GM23338 (cell line): ENCODE data around the gene SEMA4A. TPM values are rescaled to one million over a fixed set of nuclear protein-coding genes. Genes with fewer than 3 reads are reported as not detected.

Experiments used
- ATAC-seq: fragments of 200-7000 bp; cut with Tn5 transposase; 3 replicates; pipeline ENCODE4 v1.9.1; 2020
- DNase-seq: peaks from one replicate; pipeline ENCODE4 v3.0.0-alpha.2; 2015; ENCODE audit warnings: low spot score
- H2AFZ ChIP-seq: fragments of 200-600 bp; sonication (generic); 2 replicates; pipeline ENCODE4 v1.8.0; 2016; ENCODE audit warnings: antibody characterized with exemption, mild to moderate bottlenecking, moderate library complexity
- H3F3A ChIP-seq: fragments of 200-600 bp; sonication (generic); replicated peaks from 2 replicates; pipeline ENCODE4 v1.8.0; 2017; ENCODE audit warnings: antibody characterized with exemption, mixed run types, low read depth
- H3K27ac ChIP-seq: fragments of 200-600 bp; sonication (generic); 2 replicates; pipeline ENCODE4 v1.6.1; 2016; ENCODE audit warnings: low read depth
- H3K27me3 ChIP-seq: fragments of 200-600 bp; sonication (generic); 2 replicates; pipeline ENCODE4 v1.8.0; 2016; ENCODE audit warnings: mild to moderate bottlenecking, mixed run types, moderate library complexity; ENCODE audit not compliant: insufficient read depth
- H3K36me3 ChIP-seq: fragments of 200-600 bp; sonication (generic); 2 replicates; pipeline ENCODE4 v1.8.0; 2016; ENCODE audit warnings: mild to moderate bottlenecking; ENCODE audit not compliant: insufficient read depth
- H3K4me1 ChIP-seq: fragments of 200-600 bp; sonication (generic); 2 replicates; pipeline ENCODE4 v1.8.0; 2016; ENCODE audit warnings: mild to moderate bottlenecking, moderate library complexity; ENCODE audit not compliant: insufficient read depth
- H3K4me2 ChIP-seq: fragments of 200-600 bp; sonication (generic); 2 replicates; pipeline ENCODE4 v1.7.1; 2017; ENCODE audit warnings: mixed run types
- H3K4me3 ChIP-seq: fragments of 200-600 bp; sonication (generic); 2 replicates; pipeline ENCODE4 v1.6.1; 2016; ENCODE audit warnings: mixed run types
- H3K79me2 ChIP-seq: fragments of 200-600 bp; sonication (generic); replicated peaks from 2 replicates; pipeline ENCODE4 v1.8.0; 2017; ENCODE audit warnings: mild to moderate bottlenecking; ENCODE audit not compliant: insufficient read depth
- H3K9me2 ChIP-seq: fragments of 200-600 bp; sonication (generic); 2 replicates; pipeline ENCODE4 v1.8.0; 2017; ENCODE audit not compliant: insufficient read depth
- H4K20me1 ChIP-seq: fragments of 200-600 bp; sonication (generic); replicated peaks from 2 replicates; pipeline ENCODE4 v1.8.0; 2017; ENCODE audit warnings: mild to moderate bottlenecking; ENCODE audit not compliant: insufficient read depth
- H3K27ac Mint-ChIP-seq: 2 replicates; pipeline ENCODE4 v1.8.0; 2020; ENCODE audit warnings: inconsistent platforms, mild to moderate bottlenecking, moderate library complexity, mixed read lengths
- H3K27me3 Mint-ChIP-seq: 3 replicates; pipeline ENCODE4 v1.8.0; 2022; ENCODE audit warnings: low read depth, mild to moderate bottlenecking, moderate library complexity, mixed read lengths, inconsistent platforms; ENCODE audit not compliant: insufficient read depth, poor library complexity
- H3K36me3 Mint-ChIP-seq: 3 replicates; pipeline ENCODE4 v1.8.0; 2021; ENCODE audit warnings: low read depth, mild to moderate bottlenecking, inconsistent platforms, moderate library complexity, mixed read lengths
- H3K4me1 Mint-ChIP-seq: 3 replicates; pipeline ENCODE4 v1.8.0; 2020; ENCODE audit warnings: mild to moderate bottlenecking, inconsistent platforms, mixed read lengths
- H3K4me3 Mint-ChIP-seq: 3 replicates; pipeline ENCODE4 v1.8.0; 2021; ENCODE audit warnings: moderate library complexity, mild to moderate bottlenecking, inconsistent platforms, mixed read lengths
- H3K9me3 Mint-ChIP-seq: 3 replicates; pipeline ENCODE4 v1.8.0; 2020; ENCODE audit warnings: moderate library complexity, mild to moderate bottlenecking, inconsistent platforms, mixed read lengths
- CREB1 ChIP-seq: fragments of 250-450 bp; sonication (Bioruptor Pico); IDR thresholded peaks from 2 replicates; pipeline ENCODE4 v1.5.0; 2020; ENCODE audit warnings: low read depth, mild to moderate bottlenecking, moderate library complexity
- ETS1 ChIP-seq: IDR thresholded peaks from 2 replicates; pipeline ENCODE4 v1.6.1; 2016; ENCODE audit warnings: antibody characterized with exemption
- EZH2 ChIP-seq: fragments of 200-600 bp; sonication (generic); IDR thresholded peaks from one replicate; pipeline ENCODE4 v1.8.0; 2017; ENCODE audit warnings: antibody characterized with exemption, mild to moderate bottlenecking, low read depth; ENCODE audit not compliant: unreplicated experiment
- EZH2phosphoT487 ChIP-seq: fragments of 200-600 bp; sonication (generic); IDR thresholded peaks from one replicate; pipeline ENCODE4 v1.8.1; 2018; ENCODE audit warnings: antibody characterized with exemption; ENCODE audit not compliant: unreplicated experiment
- JUNB ChIP-seq: IDR thresholded peaks from one replicate; pipeline ENCODE4 v1.6.1; 2016; ENCODE audit warnings: antibody characterized with exemption; ENCODE audit not compliant: unreplicated experiment
- NANOG ChIP-seq: IDR thresholded peaks from 2 replicates; pipeline ENCODE4 v1.6.1; 2016; ENCODE audit warnings: antibody characterized with exemption, borderline replicate concordance
- POLR2AphosphoS5 ChIP-seq: IDR thresholded peaks from 2 replicates; pipeline ENCODE4 v1.6.1; 2016; ENCODE audit warnings: antibody characterized with exemption, low read depth
- STAT1 ChIP-seq: IDR thresholded peaks from one replicate; pipeline ENCODE4 v1.6.1; 2016; ENCODE audit warnings: antibody characterized with exemption; ENCODE audit not compliant: unreplicated experiment
- ZNF114 ChIP-seq: fragments of 250-450 bp; sonication (Bioruptor Pico); IDR thresholded peaks from 2 replicates; pipeline ENCODE4 v1.5.0; 2020; ENCODE audit warnings: mild to moderate bottlenecking, moderate library complexity
- ZNF331 ChIP-seq: fragments of 250-450 bp; sonication (Bioruptor Pico); IDR thresholded peaks from 2 replicates; pipeline ENCODE4 v1.5.0; 2020; ENCODE audit warnings: low read depth, mild to moderate bottlenecking, moderate library complexity
- polyA plus RNA-seq: library from polyadenylated mRNA; unstranded; fragments of >200 nt; fragmentation: Nextera tagmentation; extraction: Ambion mirVana; gene quantifications from 2 replicates; pipeline ENCODE4 v1.2.1, GENCODE V29; 2016
- total RNA-seq: library from RNA; depleted of rRNA; stranded (reverse); fragments of >200 nt; shearing (Covaris generic); gene quantifications from 2 replicates; pipeline ENCODE4 v1.2.3, GENCODE V29; 2014
- TF ChIP-seq, protein P1 (sequence below), 2 experiments: fragments of 200-600 bp in 1 of 2; sonication (generic) in 1 of 2; conservative IDR thresholded peaks; 2 replicates each; pipeline versions ENCODE4 v1.5.1 to v1.6.1; 2016 to 2017; ENCODE audit warnings: antibody characterized with exemption in 2 of 2, low read depth in 2 of 2, mild to moderate bottlenecking in 2 of 2, moderate library complexity in 1 of 2

The SEMA4A gene
- total and polyA plus RNA-seq, 2 experiments from 2014 or later = 5.5 to 20.2 TPM

- Histone ChIP-seq H3K9me2 (no peaks in the 10 kb centered on the region), H3K4me2 (peak overlapping the region; percentile 61; the same call in 1 of the 2 replicates), H3K27ac (peak overlapping the region; percentile 100; the same call in 1 of the 2 replicates), H3F3A (peaks cover 14% of the 10 kb centered on the region), H4K20me1 (no peaks in the 10 kb centered on the region), H3K36me3 (no peaks in the 10 kb centered on the region), H3K79me2 (no peaks in the 10 kb centered on the region), H3K4me3 (no peak overlapping the region), H3K4me1 (peaks cover 33% of the 10 kb centered on the region), H2AFZ (0 out of 2 replicates have a peak overlapping the region, but pooled peaks have one; percentile 56), H3K27me3 (no peaks in the 10 kb centered on the region)
- Mint-ChIP-seq H3K4me3 (no peak overlapping the region), H3K36me3 (peaks cover 2% of the 10 kb centered on the region; the same call in 1 of the 3 replicates), H3K4me1 (peaks cover 34% of the 10 kb centered on the region), H3K9me3 (no peaks in the 10 kb centered on the region), H3K27ac (no peak overlapping the region), H3K27me3 (peaks cover 11% of the 10 kb centered on the region)
- ATAC-seq = no peak
- DNase-seq = no peak
- no peak for TF ChIP-seq ZNF331 (CRISPR knock-in tag)
- TF ChIP-seq, protein P1, sequence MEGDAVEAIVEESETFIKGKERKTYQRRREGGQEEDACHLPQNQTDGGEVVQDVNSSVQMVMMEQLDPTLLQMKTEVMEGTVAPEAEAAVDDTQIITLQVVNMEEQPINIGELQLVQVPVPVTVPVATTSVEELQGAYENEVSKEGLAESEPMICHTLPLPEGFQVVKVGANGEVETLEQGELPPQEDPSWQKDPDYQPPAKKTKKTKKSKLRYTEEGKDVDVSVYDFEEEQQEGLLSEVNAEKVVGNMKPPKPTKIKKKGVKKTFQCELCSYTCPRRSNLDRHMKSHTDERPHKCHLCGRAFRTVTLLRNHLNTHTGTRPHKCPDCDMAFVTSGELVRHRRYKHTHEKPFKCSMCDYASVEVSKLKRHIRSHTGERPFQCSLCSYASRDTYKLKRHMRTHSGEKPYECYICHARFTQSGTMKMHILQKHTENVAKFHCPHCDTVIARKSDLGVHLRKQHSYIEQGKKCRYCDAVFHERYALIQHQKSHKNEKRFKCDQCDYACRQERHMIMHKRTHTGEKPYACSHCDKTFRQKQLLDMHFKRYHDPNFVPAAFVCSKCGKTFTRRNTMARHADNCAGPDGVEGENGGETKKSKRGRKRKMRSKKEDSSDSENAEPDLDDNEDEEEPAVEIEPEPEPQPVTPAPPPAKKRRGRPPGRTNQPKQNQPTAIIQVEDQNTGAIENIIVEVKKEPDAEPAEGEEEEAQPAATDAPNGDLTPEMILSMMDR (conservative IDR thresholded peaks at IDR 0.05; ENCODE audit: low read depth in 2 of 2) = no peak
These were observed 24.7 kb downstream of the SEMA4A start for GRCh38 chr1:156177919-156178654.

DNA sequence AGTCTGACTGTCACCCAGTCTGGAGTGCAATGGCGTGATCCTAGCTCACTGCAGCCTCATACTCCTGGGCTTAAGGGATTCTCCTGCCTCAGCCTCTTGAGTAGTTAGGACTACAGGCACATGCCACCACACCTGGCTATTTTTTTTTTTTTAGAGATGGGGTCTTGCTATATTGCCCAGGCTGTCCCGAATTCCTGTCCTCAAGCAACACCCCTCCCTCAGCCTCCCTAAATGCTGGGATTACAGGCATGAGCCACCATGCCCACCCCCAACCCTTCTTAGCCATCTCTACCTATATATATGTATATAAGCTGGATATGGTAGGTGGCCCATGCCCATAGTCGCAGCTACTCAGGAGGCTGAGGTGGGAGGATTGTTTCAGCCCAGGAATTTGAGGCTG, 27.1 kb downstream of the SEMA4A start:
- peaks cover 45% of the 10 kb centered on the region for H3K4me1 ChIP-seq
- Mint-ChIP-seq H3K27ac (no peak overlapping the region), H3K4me3 (no peak overlapping the region), H3K36me3 (peaks cover 2% of the 10 kb centered on the region; the same call in 1 of the 3 replicates), H3K4me1 (peaks cover 37% of the 10 kb centered on the region), H3K9me3 (peaks cover 2% of the 10 kb centered on the region; the same call in 2 of the 3 replicates), H3K27me3 (peaks cover 11% of the 10 kb centered on the region)
- H3F3A ChIP-seq = peaks cover 14% of the 10 kb centered on the region
- H3K27ac ChIP-seq = peak overlapping the region; percentile 100
- H3K79me2 ChIP-seq = no peaks in the 10 kb centered on the region
- H3K27me3 ChIP-seq = no peaks in the 10 kb centered on the region
- no peaks in the 10 kb centered on the region for H3K9me2 ChIP-seq
- ATAC-seq (no peak), DNase-seq (no peak)
- peak overlapping the region; percentile 69 for H3K4me2 ChIP-seq
- peak overlapping the region; percentile 28; the same call in 1 of the 2 replicates for H3K4me3 ChIP-seq
- H3K36me3 ChIP-seq = no peaks in the 10 kb centered on the region
- no peaks in the 10 kb centered on the region for H4K20me1 ChIP-seq
- H2AFZ ChIP-seq = no peak overlapping the region
- TF ChIP-seq POLR2AphosphoS5 = no peak
- no peak for TF ChIP-seq JUNB
- no peak for TF ChIP-seq ZNF114 (CRISPR knock-in tag)
- TF ChIP-seq ETS1 = no peak
- no peak for TF ChIP-seq STAT1
- no peak for TF ChIP-seq EZH2
- TF ChIP-seq ZNF331 (CRISPR knock-in tag) = no peak
- no peak for TF ChIP-seq NANOG
- TF ChIP-seq, protein P1 (conservative IDR thresholded peaks at IDR 0.05; ENCODE audit: low read depth in 2 of 2) = no peak
- no peak for TF ChIP-seq EZH2phosphoT487
- TF ChIP-seq CREB1 (CRISPR knock-in tag) = no peak
